Type B pancreatic cell (in vitro differentiated cells): ENCODE data around the gene OR5M3. TPM values are rescaled to one million over a fixed set of nuclear protein-coding genes. Genes with fewer than 3 reads are reported as not detected.
A peak's percentile ranks its signal among the peaks of the same experiment; 100 is the strongest.

ENCODE experiments used
- DNase-seq: peaks from one replicate; pipeline ENCODE4 v3.0.0; 2021; ENCODE audit warnings: mixed read lengths; ENCODE audit not compliant: unreplicated experiment; ENCODE audit errors: extremely low spot score
- H3K27ac Mint-ChIP-seq: 2 replicates; pipeline ENCODE4 v1.8.0; 2021; ENCODE audit warnings: mild to moderate bottlenecking, mixed read lengths
- H3K27me3 Mint-ChIP-seq: 2 replicates; pipeline ENCODE4 v1.8.0; 2021; ENCODE audit warnings: mixed read lengths
- H3K36me3 Mint-ChIP-seq: 2 replicates; pipeline ENCODE4 v1.8.0; 2021; ENCODE audit warnings: mixed read lengths
- H3K4me1 Mint-ChIP-seq: one replicate; pipeline ENCODE4 v1.8.0; 2021; ENCODE audit warnings: mixed read lengths; ENCODE audit not compliant: unreplicated experiment
- H3K4me3 Mint-ChIP-seq: 2 replicates; pipeline ENCODE4 v1.8.0; 2021; ENCODE audit warnings: mild to moderate bottlenecking, mixed read lengths
- H3K9me3 Mint-ChIP-seq: 2 replicates; pipeline ENCODE4 v1.8.0; 2021; ENCODE audit warnings: mixed read lengths
- long read RNA-seq: library from polyadenylated mRNA; unstranded; transcript quantifications from one replicate; pipeline ENCODE4 v2.0.0, GENCODE V29; 2020
- total RNA-seq: library from RNA; stranded (reverse); gene quantifications from 2 replicates; pipeline ENCODE4 v1.2.1, GENCODE V29; 2021; ENCODE audit warnings: low replicate concordance
- TF ChIP-seq, protein P1 (sequence below): fragments of 200-600 bp; sonication (generic); conservative IDR thresholded peaks from 2 replicates; pipeline ENCODE4 v1.5.0; 2021; ENCODE audit warnings: antibody characterized with exemption, mild to moderate bottlenecking

Gene OR5M3
- not detected in 2 replicates for total RNA-seq
- long read RNA-seq = 0 reads

DNA sequence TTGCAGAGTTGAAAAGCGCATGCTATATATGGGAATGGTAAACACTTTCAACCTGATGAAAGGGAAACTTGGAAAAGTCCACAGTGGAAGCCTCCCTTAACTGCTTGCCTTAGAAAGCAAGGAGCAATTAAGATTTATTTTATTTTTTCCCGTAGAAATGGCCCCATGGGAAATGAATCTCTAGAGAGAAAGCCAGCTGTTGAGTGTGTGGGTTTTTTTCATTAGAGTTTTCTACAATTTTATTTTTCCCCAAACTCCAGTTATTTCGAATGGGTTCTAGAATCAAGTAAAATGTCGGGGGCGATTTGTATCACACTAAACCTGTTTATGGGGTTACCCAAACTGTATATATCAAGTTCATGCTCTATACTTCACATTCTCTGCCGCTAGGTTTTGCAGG lies at the start of gene OR5M3:
Gene OR5M3, minus strand, starts transcription at position 101 of the 400 bp plus-strand sequence. CDS start 2,855 bp downstream, outside the sequence.
- Mint-ChIP-seq H3K27me3 (no peaks in the 10 kb centered on the region), H3K4me3 (no peak within 1 kb of the TSS), H3K9me3 (no peaks in the 10 kb centered on the region), H3K4me1 (no peaks in the 10 kb centered on the region), H3K27ac (no peak within 1 kb of the TSS), H3K36me3 (no peaks in the 10 kb centered on the region)
- TF ChIP-seq, protein P1, sequence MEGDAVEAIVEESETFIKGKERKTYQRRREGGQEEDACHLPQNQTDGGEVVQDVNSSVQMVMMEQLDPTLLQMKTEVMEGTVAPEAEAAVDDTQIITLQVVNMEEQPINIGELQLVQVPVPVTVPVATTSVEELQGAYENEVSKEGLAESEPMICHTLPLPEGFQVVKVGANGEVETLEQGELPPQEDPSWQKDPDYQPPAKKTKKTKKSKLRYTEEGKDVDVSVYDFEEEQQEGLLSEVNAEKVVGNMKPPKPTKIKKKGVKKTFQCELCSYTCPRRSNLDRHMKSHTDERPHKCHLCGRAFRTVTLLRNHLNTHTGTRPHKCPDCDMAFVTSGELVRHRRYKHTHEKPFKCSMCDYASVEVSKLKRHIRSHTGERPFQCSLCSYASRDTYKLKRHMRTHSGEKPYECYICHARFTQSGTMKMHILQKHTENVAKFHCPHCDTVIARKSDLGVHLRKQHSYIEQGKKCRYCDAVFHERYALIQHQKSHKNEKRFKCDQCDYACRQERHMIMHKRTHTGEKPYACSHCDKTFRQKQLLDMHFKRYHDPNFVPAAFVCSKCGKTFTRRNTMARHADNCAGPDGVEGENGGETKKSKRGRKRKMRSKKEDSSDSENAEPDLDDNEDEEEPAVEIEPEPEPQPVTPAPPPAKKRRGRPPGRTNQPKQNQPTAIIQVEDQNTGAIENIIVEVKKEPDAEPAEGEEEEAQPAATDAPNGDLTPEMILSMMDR = no peak
- DNase-seq = no peak

DNA sequence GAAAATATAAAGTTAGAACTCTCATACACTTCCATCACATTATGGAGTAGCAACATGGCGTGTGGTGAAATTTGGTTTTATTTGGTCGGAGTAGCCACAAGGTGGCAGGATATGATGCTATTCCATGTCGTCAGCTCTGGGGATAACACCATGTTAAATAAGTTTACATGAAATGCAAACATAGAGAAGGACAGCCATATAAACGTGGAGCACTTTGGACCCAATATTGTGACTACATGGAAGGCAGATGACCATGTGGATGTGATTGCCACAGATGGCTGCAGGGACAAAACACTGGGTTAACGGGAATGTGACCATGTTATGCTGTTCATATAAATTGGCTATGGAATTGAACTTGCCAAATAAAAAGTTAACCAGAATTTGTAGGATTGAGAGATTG lies 48.9 kb upstream of the OR5M3 start:
- no peak for DNase-seq
- H3K4me1 Mint-ChIP-seq = no peaks in the 10 kb centered on the region
- no peaks in the 10 kb centered on the region for H3K27me3 Mint-ChIP-seq
- H3K27ac Mint-ChIP-seq = no peak overlapping the region
- no peak overlapping the region for H3K4me3 Mint-ChIP-seq
- H3K9me3 Mint-ChIP-seq = no peaks in the 10 kb centered on the region
- TF ChIP-seq, protein P1 = peak; percentile 49
- no peaks in the 10 kb centered on the region for H3K36me3 Mint-ChIP-seq

DNA sequence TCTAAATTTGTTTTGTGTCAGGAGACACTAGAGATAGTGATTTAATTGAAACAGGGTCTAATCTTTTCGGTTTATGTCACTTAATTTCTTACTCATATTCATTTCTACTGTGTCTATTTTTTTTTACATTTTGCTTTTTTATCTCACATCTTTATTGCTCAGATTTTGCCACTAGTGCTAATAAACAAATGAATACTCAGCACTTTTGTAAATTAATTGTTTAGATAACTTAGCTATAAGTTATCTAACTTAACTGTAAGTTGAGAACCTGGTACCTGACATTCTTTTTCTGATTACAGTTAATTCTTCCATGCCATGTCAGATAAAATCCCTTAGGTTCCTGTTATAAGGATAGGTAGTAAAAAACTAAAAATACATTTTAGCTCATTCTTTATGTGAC lies 40.1 kb upstream of the OR5M3 start:
- Mint-ChIP-seq H3K4me3 (no peak overlapping the region), H3K27ac (no peak overlapping the region), H3K9me3 (no peaks in the 10 kb centered on the region), H3K4me1 (no peaks in the 10 kb centered on the region), H3K27me3 (no peaks in the 10 kb centered on the region), H3K36me3 (no peaks in the 10 kb centered on the region)
- no peak for DNase-seq
- TF ChIP-seq, protein P1 = no peak

DNA sequence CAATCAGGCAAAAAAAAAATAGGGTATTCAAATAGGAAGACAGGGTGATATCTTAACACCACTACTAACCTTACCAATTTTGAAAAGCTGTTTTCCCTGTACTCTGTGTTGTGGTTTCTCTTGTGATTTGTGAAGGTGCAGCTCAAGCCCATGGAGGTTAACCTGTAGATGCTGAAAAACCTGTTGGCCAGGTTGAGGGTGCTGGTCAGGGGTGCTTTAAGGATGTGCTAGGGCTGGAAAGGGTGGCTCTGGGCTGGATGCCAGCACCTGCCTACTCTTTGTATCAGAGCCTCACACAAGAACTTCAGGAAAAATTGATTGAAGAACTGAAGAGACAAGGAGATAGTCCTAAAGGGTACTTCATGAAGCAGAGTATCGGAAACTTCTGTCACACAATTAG lies 36.3 kb upstream of the OR5M3 start:
- Mint-ChIP-seq H3K36me3 (no peaks in the 10 kb centered on the region), H3K4me3 (no peak overlapping the region), H3K9me3 (no peaks in the 10 kb centered on the region), H3K27ac (no peak overlapping the region), H3K27me3 (no peaks in the 10 kb centered on the region), H3K4me1 (no peaks in the 10 kb centered on the region)
- TF ChIP-seq, protein P1 = no peak
- DNase-seq = no peak

DNA sequence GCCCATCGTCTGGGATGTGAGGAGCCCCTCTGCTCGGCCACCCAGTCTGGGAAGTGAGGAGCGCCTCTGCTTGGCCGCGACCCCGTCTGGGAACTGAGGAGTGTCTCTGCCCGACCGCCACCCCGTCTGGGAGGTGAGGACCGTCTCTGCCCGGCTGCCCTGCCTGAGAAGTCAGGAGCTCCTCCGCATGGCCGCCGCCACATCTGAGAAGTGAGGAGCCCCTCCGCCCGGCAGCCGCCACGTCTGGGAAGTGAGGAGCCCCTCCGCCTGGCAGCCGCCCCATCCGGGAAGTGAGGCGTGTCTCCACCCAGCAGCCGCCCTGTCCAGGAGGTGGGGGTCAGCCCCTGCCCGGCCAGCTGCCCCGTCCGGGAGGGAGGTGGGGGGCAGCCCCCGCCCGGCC lies 23.9 kb upstream of the OR5M3 start:
- Mint-ChIP-seq H3K9me3 (no peaks in the 10 kb centered on the region), H3K4me1 (no peaks in the 10 kb centered on the region), H3K36me3 (no peaks in the 10 kb centered on the region), H3K27me3 (no peaks in the 10 kb centered on the region), H3K27ac (no peak overlapping the region), H3K4me3 (no peak overlapping the region)
- no peak for DNase-seq
- TF ChIP-seq, protein P1 = no peak

DNA sequence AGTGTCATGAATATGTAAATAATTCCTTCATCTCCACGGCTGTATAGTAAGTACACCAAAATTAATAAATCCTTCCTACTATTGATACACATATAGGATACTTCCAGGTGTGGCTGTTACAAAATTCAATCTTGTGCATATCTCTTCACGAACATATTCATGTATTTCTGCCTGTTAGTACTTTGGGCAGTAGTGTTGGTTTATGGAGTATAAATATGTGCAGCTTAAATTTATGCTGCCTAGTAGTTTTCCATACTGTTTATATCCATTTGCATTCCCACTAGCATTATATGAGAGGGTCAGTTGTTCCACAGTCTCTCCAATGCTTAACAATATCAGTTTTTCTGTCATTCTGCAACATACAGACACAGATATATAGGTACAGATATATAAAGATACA lies 22.0 kb upstream of the OR5M3 start:
- TF ChIP-seq, protein P1 = no peak
- no peaks in the 10 kb centered on the region for H3K36me3 Mint-ChIP-seq
- no peak for DNase-seq
- no peak overlapping the region for H3K27ac Mint-ChIP-seq
- H3K4me3 Mint-ChIP-seq = no peak overlapping the region
- no peaks in the 10 kb centered on the region for H3K27me3 Mint-ChIP-seq
- H3K4me1 Mint-ChIP-seq = no peaks in the 10 kb centered on the region
- no peaks in the 10 kb centered on the region for H3K9me3 Mint-ChIP-seq
